ENCODE measurements around the gene SUFU. TPM values are rescaled to one million over a fixed set of nuclear protein-coding genes. Genes with fewer than 3 reads are reported as not detected.
A peak's percentile ranks its signal among the peaks of the same experiment; 100 is the strongest.

The SUFU gene
- total and polyA plus RNA-seq, 2 of the 13 experiments (the other 11 are each of a cell fraction or from before 2014, with no cell fraction given), result 2.9 to 5.5 TPM

GRCh38 chr10:102620138-102620590 lies 116.4 kb downstream of the SUFU start:
- ATAC-seq, result no peak; the same call in 2 of the 3 replicates
- DNase-seq (ENCODE audit: low spot score), result no peak
- intact Hi-C loops (cut with micrococcal nuclease; ENCODE audit: unreplicated experiment) (no loop called here), in situ Hi-C loops (cut with HindIII; ENCODE audit: extremely low pct_ligation_motif_present, low pct_unique_long_range_greater_than_20kb) (no loop called here)
- Histone ChIP-seq H3K79me2 (ENCODE audit: insufficient read depth, low read length) (no peaks in the 10 kb centered on the region), H4K20me1 (ENCODE audit: insufficient read depth, low read length) (no peaks in the 10 kb centered on the region), H3K27me3 (ENCODE audit: control insufficient read depth in 1 of 2, insufficient read depth in 2 of 2, low read length in 2 of 2) (no peaks in the 10 kb centered on the region), H3K4me2 (ENCODE audit: low read depth, low read length) (no peak overlapping the region), H3K27ac (ENCODE audit: extremely low read length, insufficient read depth, low read length) (no peak overlapping the region), H3K4me3 (replicated peaks in 1 of 3; ENCODE audit: insufficient read depth in 1 of 3, low read depth in 2 of 3, low read length in 3 of 3) (no peak overlapping the region), H3K4me1 (ENCODE audit: insufficient read depth, low read length) (peaks cover 42% of the 10 kb centered on the region), H3K9ac (ENCODE audit: insufficient read depth, low read depth, low read length) (no peak overlapping the region), H3K9me3 (ENCODE audit: low read length) (no peaks in the 10 kb centered on the region), H3K36me3 (replicated peaks in 1 of 2; ENCODE audit: control insufficient read depth in 1 of 2, insufficient read depth in 2 of 2, low read length in 2 of 2) (peaks cover 6 to 20% of the 10 kb centered on the region in 2 experiments; a peak in 4 of 5 replicates), H2AFZ (ENCODE audit: low read length) (no peak overlapping the region)
- POLR2A ChIA-PET, result interaction anchor here (0.9 to 2.0 kb wide), 2 partner anchors 18 to 20 kb away, joined by 3 to 8 read pairs; no protein-coding TSS in a partner anchor
- TF ChIP-seq ZNF784 (CRISPR knock-in tag; IDR thresholded peaks at IDR 0.05; ENCODE audit: borderline replicate concordance), result no peak
- TF ChIP-seq, protein P1, sequence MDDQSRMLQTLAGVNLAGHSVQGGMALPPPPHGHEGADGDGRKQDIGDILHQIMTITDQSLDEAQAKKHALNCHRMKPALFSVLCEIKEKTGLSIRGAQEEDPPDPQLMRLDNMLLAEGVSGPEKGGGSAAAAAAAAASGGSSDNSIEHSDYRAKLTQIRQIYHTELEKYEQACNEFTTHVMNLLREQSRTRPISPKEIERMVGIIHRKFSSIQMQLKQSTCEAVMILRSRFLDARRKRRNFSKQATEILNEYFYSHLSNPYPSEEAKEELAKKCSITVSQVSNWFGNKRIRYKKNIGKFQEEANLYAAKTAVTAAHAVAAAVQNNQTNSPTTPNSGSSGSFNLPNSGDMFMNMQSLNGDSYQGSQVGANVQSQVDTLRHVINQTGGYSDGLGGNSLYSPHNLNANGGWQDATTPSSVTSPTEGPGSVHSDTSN (CRISPR knock-in tag; IDR thresholded peaks at IDR 0.05; ENCODE audit: borderline replicate concordance), result no peak
- TF ChIP-seq CENPX (CRISPR knock-in tag; IDR thresholded peaks at IDR 0.05), result no peak
- CTCF ChIA-PET (ENCODE audit: low intra/inter-chr PET ratio, low total read pairs), result no interaction called here
- 94% methylated on average over 5 of the region's 5 CpGs for WGBS (ENCODE audit: low lambda C conversion rate)
- no peak for FAIRE-seq
- no TSS peak for BruUV-seq (replicated peaks)

GRCh38 chr10:102620591-102621442 lies 117.0 kb downstream of the SUFU start:
- no peak overlapping the region for H3K27ac ChIP-seq (ENCODE audit: extremely low read length, insufficient read depth, low read length)
- H3K4me1 ChIP-seq (ENCODE audit: insufficient read depth, low read length), result peaks cover 48% of the 10 kb centered on the region
- 90% methylated on average over 12 of the region's 15 CpGs for WGBS (ENCODE audit: low lambda C conversion rate)
- ChIA-PET POLR2A (interaction anchor here (0.7 to 2.0 kb wide), 4 partner anchors 19 to 23 kb away, joined by 3 to 8 read pairs (median 4); no protein-coding TSS in a partner anchor), CTCF (ENCODE audit: low intra/inter-chr PET ratio, low total read pairs) (no interaction called here)
- H3K36me3 ChIP-seq (replicated peaks in 1 of 2; ENCODE audit: control insufficient read depth in 1 of 2, insufficient read depth in 2 of 2, low read length in 2 of 2), result peaks cover 6 to 20% of the 10 kb centered on the region in 2 experiments; a peak in 4 of 5 replicates
- no peak overlapping the region for H2AFZ ChIP-seq (ENCODE audit: low read length)
- no peak for FAIRE-seq
- no peaks in the 10 kb centered on the region for H4K20me1 ChIP-seq (ENCODE audit: insufficient read depth, low read length)
- no peak; the same call in 1 of the 3 replicates for ATAC-seq
- in situ Hi-C loops (cut with HindIII; ENCODE audit: extremely low pct_ligation_motif_present, low pct_unique_long_range_greater_than_20kb) (no loop called here), intact Hi-C loops (cut with micrococcal nuclease; ENCODE audit: unreplicated experiment) (no loop called here)
- no peak overlapping the region for H3K4me3 ChIP-seq (replicated peaks in 1 of 3; ENCODE audit: insufficient read depth in 1 of 3, low read depth in 2 of 3, low read length in 3 of 3)
- DNase-seq (ENCODE audit: low spot score), result no peak
- H3K9ac ChIP-seq (ENCODE audit: insufficient read depth, low read depth, low read length), result no peak overlapping the region
- H3K79me2 ChIP-seq (ENCODE audit: insufficient read depth, low read length), result no peaks in the 10 kb centered on the region
- H3K27me3 ChIP-seq (ENCODE audit: control insufficient read depth in 1 of 2, insufficient read depth in 2 of 2, low read length in 2 of 2), result no peaks in the 10 kb centered on the region
- H3K4me2 ChIP-seq (ENCODE audit: low read depth, low read length), result no peak overlapping the region
- no peaks in the 10 kb centered on the region for H3K9me3 ChIP-seq (ENCODE audit: low read length)
- TF ChIP-seq RFX1 (IDR thresholded peaks at IDR 0.05) (no peak), ZNF30 (CRISPR knock-in tag; IDR thresholded peaks at IDR 0.05) (0 out of 2 replicates have a peak, but pooled peaks have one; percentile 23)
- BruUV-seq (replicated peaks), result no TSS peak

Measured in HepG2 (cell line).